ENCODE data around the gene FRMD4A. TPM values are rescaled to one million over a fixed set of nuclear protein-coding genes. Genes with fewer than 3 reads are reported as not detected.

The FRMD4A gene
- total RNA-seq, 1 experiment from 2014 or later = not detected

GRCh38 chr10:13730306-13730652 lies 600.4 kb downstream of the FRMD4A start:
- Histone ChIP-seq H3K4me1 (ENCODE audit: low read length) (no peaks in the 10 kb centered on the region), H3K27me3 (ENCODE audit: low read length) (no peaks in the 10 kb centered on the region), H3K36me3 (ENCODE audit: insufficient read depth, low read length) (no peaks in the 10 kb centered on the region), H2AFZ (ENCODE audit: low read length) (no peak overlapping the region), H3K9me2 (replicated peaks; ENCODE audit: insufficient read depth, low read length) (no peaks in the 10 kb centered on the region), H3K27ac (ENCODE audit: low read length) (no peak overlapping the region), H3K9ac (ENCODE audit: low read length) (no peak overlapping the region), H3K9me3 (ENCODE audit: low read length) (no peaks in the 10 kb centered on the region), H3K79me2 (ENCODE audit: low read length) (no peaks in the 10 kb centered on the region), H3K4me2 (ENCODE audit: low read depth, low read length, poor library complexity, severe bottlenecking) (no peak overlapping the region), H4K20me1 (ENCODE audit: insufficient read depth, low read depth, low read length) (no peaks in the 10 kb centered on the region), H3K4me3 (ENCODE audit: low read length) (no peak overlapping the region)
- DNase-seq = no peak

GRCh38 chr10:13729586-13730305 lies 601.0 kb downstream of the FRMD4A start:
- H2AFZ ChIP-seq (ENCODE audit: low read length) = no peak overlapping the region
- no peak for DNase-seq
- no peak overlapping the region for H3K4me3 ChIP-seq (ENCODE audit: low read length)
- no peaks in the 10 kb centered on the region for H3K9me2 ChIP-seq (replicated peaks; ENCODE audit: insufficient read depth, low read length)
- H4K20me1 ChIP-seq (ENCODE audit: insufficient read depth, low read depth, low read length) = no peaks in the 10 kb centered on the region
- no peaks in the 10 kb centered on the region for H3K27me3 ChIP-seq (ENCODE audit: low read length)
- H3K9ac ChIP-seq (ENCODE audit: low read length) = no peak overlapping the region
- H3K4me1 ChIP-seq (ENCODE audit: low read length) = no peaks in the 10 kb centered on the region
- no peaks in the 10 kb centered on the region for H3K79me2 ChIP-seq (ENCODE audit: low read length)
- H3K27ac ChIP-seq (ENCODE audit: low read length) = no peak overlapping the region
- H3K4me2 ChIP-seq (ENCODE audit: low read depth, low read length, poor library complexity, severe bottlenecking) = no peak overlapping the region
- no peaks in the 10 kb centered on the region for H3K36me3 ChIP-seq (ENCODE audit: insufficient read depth, low read length)
- no peaks in the 10 kb centered on the region for H3K9me3 ChIP-seq (ENCODE audit: low read length)

GRCh38 chr10:13728898-13729535 lies 601.7 kb downstream of the FRMD4A start:
- H3K4me2 ChIP-seq (ENCODE audit: low read depth, low read length, poor library complexity, severe bottlenecking) = no peak overlapping the region
- no peak overlapping the region for H3K27ac ChIP-seq (ENCODE audit: low read length)
- no peak for DNase-seq
- H3K4me3 ChIP-seq (ENCODE audit: low read length) = no peak overlapping the region
- no peaks in the 10 kb centered on the region for H3K9me2 ChIP-seq (replicated peaks; ENCODE audit: insufficient read depth, low read length)
- H3K9ac ChIP-seq (ENCODE audit: low read length) = no peak overlapping the region
- no peak overlapping the region for H2AFZ ChIP-seq (ENCODE audit: low read length)
- H3K36me3 ChIP-seq (ENCODE audit: insufficient read depth, low read length) = no peaks in the 10 kb centered on the region
- no peaks in the 10 kb centered on the region for H3K9me3 ChIP-seq (ENCODE audit: low read length)
- no peaks in the 10 kb centered on the region for H3K79me2 ChIP-seq (ENCODE audit: low read length)
- no peaks in the 10 kb centered on the region for H3K4me1 ChIP-seq (ENCODE audit: low read length)
- no peaks in the 10 kb centered on the region for H4K20me1 ChIP-seq (ENCODE audit: insufficient read depth, low read depth, low read length)
- H3K27me3 ChIP-seq (ENCODE audit: low read length) = no peaks in the 10 kb centered on the region

GRCh38 chr10:13725594-13725993 lies 605.1 kb downstream of the FRMD4A start:
- DNase-seq = no peak
- H3K4me3 ChIP-seq (ENCODE audit: low read length) = no peak overlapping the region
- no peaks in the 10 kb centered on the region for H3K36me3 ChIP-seq (ENCODE audit: insufficient read depth, low read length)
- H2AFZ ChIP-seq (ENCODE audit: low read length) = no peak overlapping the region
- no peak overlapping the region for H3K9ac ChIP-seq (ENCODE audit: low read length)
- no peaks in the 10 kb centered on the region for H3K9me3 ChIP-seq (ENCODE audit: low read length)
- H3K27ac ChIP-seq (ENCODE audit: low read length) = no peak overlapping the region
- H3K4me1 ChIP-seq (ENCODE audit: low read length) = no peaks in the 10 kb centered on the region
- no peaks in the 10 kb centered on the region for H3K9me2 ChIP-seq (replicated peaks; ENCODE audit: insufficient read depth, low read length)
- H3K27me3 ChIP-seq (ENCODE audit: low read length) = no peaks in the 10 kb centered on the region
- no peak overlapping the region for H3K4me2 ChIP-seq (ENCODE audit: low read depth, low read length, poor library complexity, severe bottlenecking)
- no peaks in the 10 kb centered on the region for H4K20me1 ChIP-seq (ENCODE audit: insufficient read depth, low read depth, low read length)
- H3K79me2 ChIP-seq (ENCODE audit: low read length) = no peaks in the 10 kb centered on the region

GRCh38 chr10:13724484-13724883 lies 606.2 kb downstream of the FRMD4A start:
- H3K36me3 ChIP-seq (ENCODE audit: insufficient read depth, low read length) = no peaks in the 10 kb centered on the region
- no peaks in the 10 kb centered on the region for H3K79me2 ChIP-seq (ENCODE audit: low read length)
- H3K27ac ChIP-seq (ENCODE audit: low read length) = no peak overlapping the region
- H2AFZ ChIP-seq (ENCODE audit: low read length) = no peak overlapping the region
- H3K9me2 ChIP-seq (replicated peaks; ENCODE audit: insufficient read depth, low read length) = no peaks in the 10 kb centered on the region
- no peak overlapping the region for H3K4me3 ChIP-seq (ENCODE audit: low read length)
- H3K4me2 ChIP-seq (ENCODE audit: low read depth, low read length, poor library complexity, severe bottlenecking) = no peak overlapping the region
- H3K9ac ChIP-seq (ENCODE audit: low read length) = no peak overlapping the region
- no peaks in the 10 kb centered on the region for H4K20me1 ChIP-seq (ENCODE audit: insufficient read depth, low read depth, low read length)
- H3K9me3 ChIP-seq (ENCODE audit: low read length) = no peaks in the 10 kb centered on the region
- no peaks in the 10 kb centered on the region for H3K4me1 ChIP-seq (ENCODE audit: low read length)
- no peak for DNase-seq
- no peaks in the 10 kb centered on the region for H3K27me3 ChIP-seq (ENCODE audit: low read length)

GRCh38 chr10:13722747-13723653 lies 607.7 kb downstream of the FRMD4A start:
- H3K9me2 ChIP-seq (replicated peaks; ENCODE audit: insufficient read depth, low read length) = no peaks in the 10 kb centered on the region
- no peaks in the 10 kb centered on the region for H3K4me1 ChIP-seq (ENCODE audit: low read length)
- no peaks in the 10 kb centered on the region for H3K9me3 ChIP-seq (ENCODE audit: low read length)
- H3K4me3 ChIP-seq (ENCODE audit: low read length) = no peak overlapping the region
- no peaks in the 10 kb centered on the region for H3K79me2 ChIP-seq (ENCODE audit: low read length)
- no peak for DNase-seq
- no peaks in the 10 kb centered on the region for H3K27me3 ChIP-seq (ENCODE audit: low read length)
- H3K36me3 ChIP-seq (ENCODE audit: insufficient read depth, low read length) = no peaks in the 10 kb centered on the region
- no peaks in the 10 kb centered on the region for H4K20me1 ChIP-seq (ENCODE audit: insufficient read depth, low read depth, low read length)
- no peak overlapping the region for H2AFZ ChIP-seq (ENCODE audit: low read length)
- no peak overlapping the region for H3K4me2 ChIP-seq (ENCODE audit: low read depth, low read length, poor library complexity, severe bottlenecking)
- H3K27ac ChIP-seq (ENCODE audit: low read length) = no peak overlapping the region
- no peak overlapping the region for H3K9ac ChIP-seq (ENCODE audit: low read length)

GRCh38 chr10:13721486-13721885 lies 609.2 kb downstream of the FRMD4A start:
- no peak overlapping the region for H3K9ac ChIP-seq (ENCODE audit: low read length)
- H2AFZ ChIP-seq (ENCODE audit: low read length) = no peak overlapping the region
- no peak for DNase-seq
- H3K27ac ChIP-seq (ENCODE audit: low read length) = no peak overlapping the region
- no peaks in the 10 kb centered on the region for H3K9me2 ChIP-seq (replicated peaks; ENCODE audit: insufficient read depth, low read length)
- H3K9me3 ChIP-seq (ENCODE audit: low read length) = no peaks in the 10 kb centered on the region
- no peak overlapping the region for H3K4me2 ChIP-seq (ENCODE audit: low read depth, low read length, poor library complexity, severe bottlenecking)
- no peaks in the 10 kb centered on the region for H3K79me2 ChIP-seq (ENCODE audit: low read length)
- H4K20me1 ChIP-seq (ENCODE audit: insufficient read depth, low read depth, low read length) = no peaks in the 10 kb centered on the region
- no peak overlapping the region for H3K4me3 ChIP-seq (ENCODE audit: low read length)
- H3K4me1 ChIP-seq (ENCODE audit: low read length) = no peaks in the 10 kb centered on the region
- H3K36me3 ChIP-seq (ENCODE audit: insufficient read depth, low read length) = no peaks in the 10 kb centered on the region
- H3K27me3 ChIP-seq (ENCODE audit: low read length) = no peaks in the 10 kb centered on the region

GRCh38 chr10:13720699-13721098 lies 610.0 kb downstream of the FRMD4A start:
- Histone ChIP-seq H3K4me2 (ENCODE audit: low read depth, low read length, poor library complexity, severe bottlenecking) (no peak overlapping the region), H3K4me3 (ENCODE audit: low read length) (no peak overlapping the region), H3K79me2 (ENCODE audit: low read length) (no peaks in the 10 kb centered on the region), H3K36me3 (ENCODE audit: insufficient read depth, low read length) (no peaks in the 10 kb centered on the region), H3K9ac (ENCODE audit: low read length) (no peak overlapping the region), H3K27ac (ENCODE audit: low read length) (no peak overlapping the region), H3K4me1 (ENCODE audit: low read length) (no peaks in the 10 kb centered on the region), H3K9me2 (replicated peaks; ENCODE audit: insufficient read depth, low read length) (no peaks in the 10 kb centered on the region), H2AFZ (ENCODE audit: low read length) (no peak overlapping the region), H4K20me1 (ENCODE audit: insufficient read depth, low read depth, low read length) (no peaks in the 10 kb centered on the region), H3K27me3 (ENCODE audit: low read length) (no peaks in the 10 kb centered on the region), H3K9me3 (ENCODE audit: low read length) (no peaks in the 10 kb centered on the region)
- DNase-seq = no peak

Measured in Karpas-422 (cell line).